ENCODE results near the gene METTL14.

Gene METTL14

DNA sequence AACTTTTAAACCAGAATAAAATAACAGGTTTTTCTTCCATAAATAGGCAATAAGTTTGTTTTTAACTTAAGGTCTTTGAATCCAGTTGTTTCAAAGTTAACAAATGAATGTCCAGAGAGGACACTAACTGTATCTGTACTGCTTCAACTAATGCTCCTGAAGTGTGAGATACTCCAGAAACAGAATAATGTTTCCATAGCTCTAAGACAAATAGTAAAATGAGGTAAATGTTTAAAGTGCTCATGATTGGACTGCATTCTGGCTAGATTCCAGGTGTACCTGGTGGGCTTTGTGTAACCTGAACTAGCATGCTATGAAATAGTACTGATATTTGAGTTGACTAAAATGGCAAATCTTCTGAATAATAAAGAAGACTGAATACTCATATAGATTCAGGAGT, 51.7 kb downstream of the METTL14 start:
- no peak for DNase-seq

DNA sequence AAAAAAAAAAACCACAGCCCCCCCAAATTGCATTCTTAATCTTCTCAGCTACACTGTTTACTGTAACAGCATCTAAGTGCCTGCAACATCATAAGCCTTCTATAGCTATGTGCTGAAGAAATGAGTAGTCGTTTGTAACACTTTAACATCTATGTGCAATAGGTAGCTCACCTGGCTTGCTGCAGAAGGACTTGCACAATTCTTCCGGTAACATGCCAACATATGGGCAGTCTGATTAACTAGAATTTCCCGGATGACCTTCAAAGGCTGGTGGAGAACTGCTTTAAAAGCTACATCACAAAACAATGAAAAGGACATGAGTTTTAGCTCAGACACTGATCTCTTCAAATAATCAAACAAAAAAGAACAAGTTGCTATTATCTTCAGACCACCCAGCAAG, 52.9 kb downstream of the METTL14 start:
- no peak for DNase-seq

DNA sequence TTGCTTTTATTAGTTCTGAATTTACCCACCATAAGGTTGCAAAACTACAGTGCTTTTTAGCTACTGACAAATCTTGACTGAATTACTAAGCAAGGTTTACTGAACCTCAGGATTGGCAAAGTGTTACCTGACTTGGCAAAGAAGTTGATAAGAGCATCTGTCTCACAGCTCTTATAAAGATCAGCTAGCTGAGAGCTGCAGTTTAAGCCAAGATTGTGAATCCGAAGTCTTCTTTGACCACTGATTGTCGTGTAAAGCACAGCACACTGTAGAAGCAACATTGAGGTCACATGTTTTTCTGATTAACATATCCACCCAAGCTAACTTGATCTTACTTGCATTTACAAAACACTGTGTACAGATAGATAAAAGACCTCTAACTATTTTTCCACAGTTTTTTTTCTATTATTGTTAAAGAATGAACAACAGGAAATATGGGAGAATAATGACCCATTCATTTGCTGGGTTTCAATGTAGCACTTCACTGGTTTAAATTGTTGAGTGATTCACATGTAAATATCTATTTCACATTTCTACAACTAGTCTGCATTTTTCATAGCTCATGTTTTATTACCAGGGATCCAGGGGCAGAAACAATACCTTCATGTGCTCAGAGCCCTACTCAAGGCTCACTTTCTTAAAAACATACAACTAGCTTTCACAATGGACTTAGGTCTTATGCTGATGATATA, 54.0 kb downstream of the METTL14 start:
- DNase-seq, result no peak

DNA sequence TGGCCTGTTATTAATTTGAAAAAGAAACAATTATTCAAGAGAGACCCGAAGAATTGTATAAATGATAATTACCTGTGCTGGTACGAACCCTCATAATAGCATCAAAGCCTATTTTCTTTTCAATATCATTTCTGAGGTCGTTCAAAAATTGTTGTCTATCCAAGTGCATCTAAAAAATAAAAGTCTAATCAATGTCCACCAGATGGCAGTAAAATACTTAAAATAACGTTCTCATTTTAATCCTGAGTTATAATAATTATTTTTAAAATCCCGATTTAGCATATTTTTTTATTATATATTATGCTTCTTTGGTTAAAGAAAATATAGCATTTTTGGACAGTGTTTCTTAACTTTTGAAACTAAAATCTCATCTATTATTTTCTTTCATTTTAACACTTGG, 55.7 kb downstream of the METTL14 start:
- DNase-seq, result peak; percentile 0

DNA sequence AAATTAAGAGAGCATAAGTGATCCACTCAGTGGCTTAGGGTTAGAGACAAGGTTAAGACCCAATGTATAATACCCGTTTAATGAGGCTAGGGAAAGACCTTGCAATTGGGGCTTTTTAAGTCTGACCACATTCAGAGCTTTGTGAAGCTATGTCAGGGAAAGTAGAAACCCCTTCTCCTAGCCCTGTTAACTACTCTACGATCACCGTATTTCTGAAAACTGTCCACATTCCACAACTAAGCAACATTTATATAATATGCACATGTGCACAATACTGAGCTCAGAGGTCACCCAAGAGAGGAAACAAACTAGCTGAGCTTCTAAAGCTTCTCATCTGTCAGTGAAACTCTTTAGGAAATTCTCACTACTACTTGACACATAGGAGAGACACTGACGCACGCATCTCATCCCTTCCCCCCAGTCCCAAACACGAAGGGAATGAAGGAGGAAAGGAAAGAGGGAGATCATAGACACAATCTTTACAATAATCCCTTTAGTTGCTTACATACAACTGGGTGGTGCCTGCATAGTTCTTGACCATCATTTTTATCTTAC, 56.2 kb downstream of the METTL14 start:
- no peak for DNase-seq

DNA sequence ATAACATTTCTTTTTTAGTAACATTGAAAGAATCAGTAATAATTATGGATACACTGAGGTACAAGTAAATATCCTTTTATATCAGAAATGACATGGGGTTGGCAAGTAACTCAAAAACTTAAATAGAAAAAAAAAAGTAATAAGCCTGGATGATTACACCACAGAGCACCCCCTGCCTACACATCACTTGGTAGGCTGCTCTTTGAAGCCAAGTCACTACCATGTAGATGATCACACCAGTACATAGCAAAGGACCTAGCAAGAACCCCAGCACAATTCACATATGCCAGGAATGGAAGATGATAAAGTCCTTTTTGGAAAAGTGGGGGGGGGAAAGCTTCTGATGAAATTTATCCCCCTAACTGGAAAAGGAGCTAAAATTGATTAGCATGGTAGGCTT, 56.9 kb downstream of the METTL14 start:
- DNase-seq, result no peak

DNA sequence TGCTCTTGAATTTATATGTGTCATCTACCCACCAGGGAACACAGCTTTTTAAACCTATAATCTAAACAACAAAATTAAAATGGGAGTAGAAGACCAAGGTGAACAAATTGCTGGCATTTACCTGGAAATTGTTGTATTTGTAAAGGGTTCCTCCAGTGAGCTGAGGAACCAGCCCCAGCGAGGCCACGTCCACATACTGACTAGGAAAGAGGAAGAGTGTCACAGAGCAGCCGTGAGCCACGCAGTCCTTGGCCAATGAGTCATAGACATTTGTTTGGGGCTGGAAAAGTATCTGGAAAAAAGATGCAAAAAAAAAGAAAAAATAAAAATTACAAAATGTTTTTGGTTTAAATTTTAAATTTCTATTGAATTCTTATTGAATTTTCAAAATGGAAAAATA, 58.7 kb downstream of the METTL14 start:
- no peak for DNase-seq

- DNase-seq, result no peak
These were observed 60.2 kb downstream of the METTL14 start for GRCh38 chr4:118745357-118745756.

- DNase-seq, result no peak
These were observed 61.2 kb downstream of the METTL14 start for GRCh38 chr4:118746251-118746919.

DNA sequence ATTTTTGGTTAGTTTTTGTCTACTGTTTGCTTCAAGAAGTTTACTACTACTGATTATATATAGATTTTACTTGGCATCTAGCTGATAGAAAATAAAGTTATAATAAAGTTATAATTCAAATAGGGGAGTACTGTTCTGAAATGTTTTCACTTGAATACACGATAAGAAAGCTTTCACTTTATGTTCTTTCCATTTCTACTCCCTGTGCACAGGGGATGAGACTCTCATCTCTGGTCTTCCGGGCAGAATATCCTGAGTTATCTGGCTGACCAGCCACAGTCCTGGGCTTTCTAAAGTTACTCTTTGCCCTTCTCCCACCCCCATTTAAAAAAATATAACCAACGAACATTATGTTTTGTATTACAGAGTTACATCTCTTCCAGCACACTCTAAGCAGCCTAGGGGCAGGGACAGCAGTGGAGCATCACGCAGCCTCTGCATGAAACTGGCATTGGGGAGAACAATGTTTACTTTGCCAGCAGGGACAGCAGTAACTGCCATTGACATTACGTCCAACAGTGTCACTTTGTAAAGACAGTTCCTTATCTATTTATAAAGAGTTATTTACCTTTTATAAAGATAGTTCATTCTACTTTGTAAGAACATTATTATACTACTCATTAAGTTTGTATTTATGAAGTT, 64.3 kb downstream of the METTL14 start:
- no peak for DNase-seq

DNA sequence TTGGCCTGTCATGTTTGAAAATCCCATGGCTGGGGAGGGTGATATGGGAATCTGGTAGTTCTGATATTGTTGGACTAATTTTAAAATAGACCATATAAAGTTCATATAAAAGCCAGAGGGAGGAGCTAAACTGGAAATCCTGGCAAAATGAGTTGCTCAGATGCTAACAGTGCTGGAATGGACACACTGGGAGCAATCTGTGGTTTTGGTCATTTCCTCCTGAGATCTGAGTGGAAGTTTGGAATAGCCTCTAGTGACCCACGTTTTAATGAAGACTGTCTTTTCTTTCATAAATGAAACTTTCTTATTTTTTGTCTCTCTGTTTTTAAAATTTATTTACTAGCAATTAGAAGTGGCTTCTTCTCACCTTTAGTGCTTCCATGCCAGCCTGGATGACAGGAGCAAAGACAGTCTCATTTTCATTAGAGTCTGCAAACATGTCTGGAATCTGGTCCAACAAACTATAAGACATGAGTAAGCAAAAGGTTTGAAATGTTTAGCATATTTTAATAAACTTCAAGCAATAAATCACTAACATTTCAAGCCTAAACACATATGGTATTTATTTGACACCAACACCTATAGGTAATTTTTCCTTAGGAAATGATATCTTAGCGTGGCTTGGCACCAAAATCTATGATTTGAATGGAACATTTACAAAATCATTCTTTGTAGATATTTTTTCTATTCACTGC, 66.6 kb downstream of the METTL14 start:
- DNase-seq, result no peak

DNA sequence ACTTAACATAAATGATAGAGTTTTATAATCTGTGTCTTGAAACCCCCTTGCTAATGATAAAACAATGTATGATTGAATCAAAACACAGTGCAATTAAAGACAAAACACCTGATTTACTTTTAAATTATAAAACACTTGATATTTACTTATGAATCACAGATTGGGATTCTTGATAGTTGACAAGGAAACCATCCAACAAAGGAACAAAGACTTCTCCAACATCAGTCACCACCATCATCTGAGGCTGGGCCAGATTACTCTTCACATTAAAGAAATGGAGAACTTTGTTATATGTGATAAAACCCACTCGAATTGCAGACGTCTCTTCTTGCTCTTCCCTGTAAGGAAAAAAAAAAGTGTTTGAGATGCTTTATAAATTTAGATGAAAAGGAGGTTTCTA, 67.4 kb downstream of the METTL14 start:
- DNase-seq, result no peak

DNA sequence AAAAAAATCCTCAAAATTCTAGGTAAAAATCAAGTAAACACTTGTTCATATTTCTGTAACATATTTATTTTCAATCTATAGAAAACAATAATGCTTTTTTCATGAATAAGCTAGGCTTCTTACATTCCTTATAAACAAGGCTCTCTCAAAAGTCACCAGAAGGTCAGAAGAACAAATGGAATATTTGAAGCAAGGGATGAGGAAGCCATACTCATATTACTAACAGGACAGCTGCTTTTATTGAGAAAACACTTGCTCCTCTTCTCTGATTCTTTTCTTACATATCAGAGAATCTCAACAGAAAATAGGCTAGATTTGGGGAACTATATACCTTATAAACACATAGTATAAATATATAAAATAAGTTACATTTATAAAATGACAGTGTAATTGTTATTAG, 67.9 kb downstream of the METTL14 start:
- no peak for DNase-seq

- no peak for DNase-seq
These were observed 68.5 kb downstream of the METTL14 start for GRCh38 chr4:118753685-118754084.

DNA sequence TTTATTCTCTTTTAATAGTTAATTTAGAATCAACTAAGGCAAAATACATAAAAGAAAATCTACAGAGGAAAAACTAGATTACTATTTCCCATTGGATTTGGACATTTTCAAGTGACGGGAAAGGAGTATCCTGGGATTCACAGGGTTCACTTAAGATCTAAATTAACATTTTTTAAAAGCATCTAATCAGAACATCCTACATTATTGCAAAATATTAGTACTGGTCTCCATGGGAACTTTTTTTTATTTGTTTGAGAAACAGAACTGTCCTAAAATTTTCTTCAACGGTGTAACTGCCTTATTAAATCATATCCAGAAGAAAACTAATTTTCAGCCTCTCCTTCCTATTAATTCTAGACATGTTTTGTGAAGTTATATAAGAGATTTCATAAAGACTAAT, 69.7 kb downstream of the METTL14 start:
- DNase-seq, result no peak

DNA sequence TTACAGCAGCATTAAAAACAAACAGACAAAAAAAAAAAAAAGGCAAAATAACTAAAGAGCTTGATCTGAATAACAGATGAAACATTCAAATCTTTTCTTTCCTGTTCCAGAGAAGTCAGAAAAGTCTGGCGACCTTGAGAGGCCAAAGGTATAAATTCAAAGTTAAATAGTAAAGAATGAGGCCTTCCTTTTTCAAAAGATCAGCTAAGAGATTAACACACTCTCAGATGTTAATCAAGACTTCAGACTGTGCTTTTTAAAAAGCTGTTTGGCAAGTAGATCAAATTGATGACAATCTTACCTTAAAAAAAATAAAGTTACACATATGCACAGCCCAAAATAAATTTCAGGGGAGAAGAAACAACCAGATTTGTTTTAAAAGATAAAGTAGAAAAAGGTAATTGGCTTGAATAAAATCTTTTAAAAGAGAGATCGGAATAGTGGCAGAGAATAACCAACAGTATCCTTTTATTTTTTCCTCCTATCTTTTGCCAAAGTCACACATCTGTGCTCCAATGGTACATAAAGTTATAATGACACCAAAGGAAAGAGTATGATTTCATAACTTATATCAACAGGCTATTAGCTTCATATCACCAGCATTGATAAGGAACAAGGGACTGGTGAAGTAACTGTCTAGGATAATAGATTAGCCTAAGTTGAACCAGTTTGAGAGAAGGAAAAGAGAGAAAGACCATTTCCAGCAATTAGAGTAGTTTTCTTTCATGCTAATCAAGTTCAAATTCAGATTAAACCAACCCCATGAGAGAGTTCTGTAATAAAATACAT, 70.4 kb downstream of the METTL14 start:
- DNase-seq, result no peak

DNA sequence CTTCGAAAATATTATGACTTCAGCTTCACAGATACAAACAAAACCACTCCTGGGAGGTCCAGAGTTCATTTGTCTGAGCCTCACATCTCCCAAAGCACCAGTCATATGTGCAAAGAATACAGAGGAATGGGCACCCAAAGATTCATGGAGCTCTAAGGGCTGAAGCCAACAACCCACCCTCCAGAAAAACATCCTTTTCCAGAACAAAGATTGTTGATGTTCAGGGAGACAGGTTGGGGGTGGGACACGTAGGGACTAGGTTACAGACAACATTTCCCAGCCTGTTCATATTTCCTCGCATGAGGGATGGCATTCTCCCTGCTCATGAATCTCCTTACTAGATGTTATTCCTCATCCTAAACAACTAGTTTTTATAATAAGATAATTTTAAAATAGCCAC, 71.2 kb downstream of the METTL14 start:
- DNase-seq, result no peak

GRCh38 chr4:118756958-118757357, 71.8 kb downstream of the METTL14 start:
- no peak for DNase-seq

GRCh38 chr4:118757761-118758251, 72.6 kb downstream of the METTL14 start:
- DNase-seq, result no peak

GRCh38 chr4:118758293-118758692, 73.1 kb downstream of the METTL14 start:
- DNase-seq, result no peak

DNA sequence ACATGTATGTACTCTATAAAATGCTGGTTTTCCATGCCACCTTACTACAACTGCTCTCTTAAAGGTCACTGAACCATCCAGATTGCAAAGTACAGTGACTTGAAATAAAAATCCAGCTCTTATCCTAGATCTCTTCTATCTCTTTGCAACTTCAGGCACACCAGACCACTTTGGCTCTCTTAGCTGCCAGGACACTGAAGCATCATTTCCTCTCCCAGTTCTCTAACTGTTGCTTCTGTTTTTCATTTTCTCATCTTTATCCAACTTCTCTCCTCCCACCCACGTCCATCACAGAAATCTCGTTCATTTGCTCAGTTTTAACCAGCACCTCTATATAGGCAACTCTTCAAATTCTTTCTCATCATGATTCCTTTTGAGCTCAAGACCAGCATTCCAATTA, 74.3 kb downstream of the METTL14 start:
- DNase-seq, result no peak

DNA sequence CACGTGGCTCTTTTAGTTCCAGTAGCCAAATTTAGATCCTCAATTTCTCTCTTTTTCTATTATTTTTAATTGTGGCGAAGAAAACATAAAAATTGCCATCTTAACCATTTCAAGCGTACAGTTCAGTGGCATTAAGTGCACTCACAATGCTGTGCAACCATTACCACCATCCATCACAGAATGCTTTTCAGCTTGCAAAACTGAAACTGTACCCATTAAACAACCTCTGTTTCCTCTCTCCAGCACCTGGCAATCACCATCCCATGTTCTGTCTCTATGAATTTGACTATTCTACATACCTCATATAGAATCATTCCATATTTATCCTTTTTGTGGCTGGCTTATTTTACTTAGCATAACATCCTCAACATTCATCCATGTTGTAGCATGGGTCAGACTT, 74.9 kb downstream of the METTL14 start:
- no peak for DNase-seq
